ENCODE measurements around the gene NPL. TPM values are rescaled to one million over a fixed set of nuclear protein-coding genes. Genes with fewer than 3 reads are reported as not detected.
A peak's percentile ranks its signal among the peaks of the same experiment; 100 is the strongest.

Gene NPL
- total RNA-seq, 2 donors from 2014 or later = 5.8 to 8.7 TPM

DNA sequence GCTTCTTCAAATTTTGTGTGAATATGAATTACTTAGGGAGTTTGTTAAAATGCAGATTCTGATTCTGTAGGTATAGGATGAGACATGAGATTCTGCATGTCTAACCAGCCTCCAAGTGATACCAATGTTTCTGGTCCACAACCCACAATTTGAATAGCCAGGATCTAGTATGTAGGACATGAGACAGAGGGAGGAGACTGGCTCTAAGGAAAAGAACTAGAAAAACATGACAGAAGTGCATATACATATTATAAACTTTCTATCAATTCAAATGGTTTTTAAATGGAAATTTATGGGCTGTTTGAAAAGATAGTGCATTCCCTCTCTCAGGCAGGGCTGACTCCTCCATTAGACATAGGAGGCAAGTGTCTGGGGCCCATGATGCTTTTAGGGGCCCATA, 33.9 kb upstream of the NPL start:
- Mint-ChIP-seq H3K27ac (no peak overlapping the region), H3K9me3 (no peaks in the 10 kb centered on the region), H3K36me3 (ENCODE audit: low read depth) (no peaks in the 10 kb centered on the region), H3K4me1 (peaks cover 4% of the 10 kb centered on the region), H3K27me3 (ENCODE audit: insufficient read depth) (peaks cover 4% of the 10 kb centered on the region), H3K4me3 (no peak overlapping the region)
- DNase-seq = no peak
- Histone ChIP-seq H3K4me3 (ENCODE audit: low read length) (no peak overlapping the region), H3K9me3 (ENCODE audit: control insufficient read depth, low read length) (no peaks in the 10 kb centered on the region), H3K4me1 (ENCODE audit: control insufficient read depth, insufficient read depth, low read length) (peaks cover 5% of the 10 kb centered on the region), H3K27me3 (ENCODE audit: control insufficient read depth, insufficient read depth, low read length, poor library complexity, severe bottlenecking) (no peaks in the 10 kb centered on the region), H3K27ac (ENCODE audit: low read depth, low read length) (no peak overlapping the region), H3K9ac (ENCODE audit: extremely low read depth, low read length, poor library complexity, severe bottlenecking) (no peak overlapping the region), H3K36me3 (ENCODE audit: control insufficient read depth, insufficient read depth, low read length) (no peaks in the 10 kb centered on the region)
- TF ChIP-seq, protein P1, sequence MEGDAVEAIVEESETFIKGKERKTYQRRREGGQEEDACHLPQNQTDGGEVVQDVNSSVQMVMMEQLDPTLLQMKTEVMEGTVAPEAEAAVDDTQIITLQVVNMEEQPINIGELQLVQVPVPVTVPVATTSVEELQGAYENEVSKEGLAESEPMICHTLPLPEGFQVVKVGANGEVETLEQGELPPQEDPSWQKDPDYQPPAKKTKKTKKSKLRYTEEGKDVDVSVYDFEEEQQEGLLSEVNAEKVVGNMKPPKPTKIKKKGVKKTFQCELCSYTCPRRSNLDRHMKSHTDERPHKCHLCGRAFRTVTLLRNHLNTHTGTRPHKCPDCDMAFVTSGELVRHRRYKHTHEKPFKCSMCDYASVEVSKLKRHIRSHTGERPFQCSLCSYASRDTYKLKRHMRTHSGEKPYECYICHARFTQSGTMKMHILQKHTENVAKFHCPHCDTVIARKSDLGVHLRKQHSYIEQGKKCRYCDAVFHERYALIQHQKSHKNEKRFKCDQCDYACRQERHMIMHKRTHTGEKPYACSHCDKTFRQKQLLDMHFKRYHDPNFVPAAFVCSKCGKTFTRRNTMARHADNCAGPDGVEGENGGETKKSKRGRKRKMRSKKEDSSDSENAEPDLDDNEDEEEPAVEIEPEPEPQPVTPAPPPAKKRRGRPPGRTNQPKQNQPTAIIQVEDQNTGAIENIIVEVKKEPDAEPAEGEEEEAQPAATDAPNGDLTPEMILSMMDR (conservative IDR thresholded peaks at IDR 0.05) = no peak

DNA sequence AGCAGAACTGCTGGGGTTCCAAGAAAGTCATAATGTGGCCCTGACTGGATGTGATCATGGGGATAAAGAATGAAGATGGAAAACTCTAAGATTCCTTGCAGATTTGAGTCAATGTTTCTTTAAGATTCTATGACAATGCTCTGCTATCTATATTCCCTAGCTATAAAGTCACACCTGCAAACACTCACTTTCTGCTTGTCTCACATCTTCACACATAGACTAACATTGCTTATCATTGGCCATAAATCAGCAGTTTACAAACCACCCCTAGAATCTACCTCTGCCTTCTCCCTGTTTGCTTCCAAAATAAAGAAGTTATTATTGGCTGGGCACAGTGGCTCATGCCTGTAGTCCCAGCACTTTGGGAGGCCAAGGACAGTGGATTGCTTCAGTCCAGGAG, 33.1 kb upstream of the NPL start:
- H3K4me3 ChIP-seq (ENCODE audit: low read length) = no peak overlapping the region
- H3K36me3 ChIP-seq (ENCODE audit: control insufficient read depth, insufficient read depth, low read length) = no peaks in the 10 kb centered on the region
- Mint-ChIP-seq H3K27ac (no peak overlapping the region), H3K4me3 (no peak overlapping the region), H3K4me1 (peaks cover 4% of the 10 kb centered on the region), H3K9me3 (peaks cover 4% of the 10 kb centered on the region), H3K36me3 (ENCODE audit: low read depth) (no peaks in the 10 kb centered on the region), H3K27me3 (ENCODE audit: insufficient read depth) (peaks cover 2% of the 10 kb centered on the region)
- H3K9me3 ChIP-seq (ENCODE audit: control insufficient read depth, low read length) = peaks cover 7% of the 10 kb centered on the region
- H3K27me3 ChIP-seq (ENCODE audit: control insufficient read depth, insufficient read depth, low read length, poor library complexity, severe bottlenecking) = no peaks in the 10 kb centered on the region
- DNase-seq = no peak
- no peak overlapping the region for H3K27ac ChIP-seq (ENCODE audit: low read depth, low read length)
- TF ChIP-seq, protein P1 (conservative IDR thresholded peaks at IDR 0.05) = no peak
- peaks cover 5% of the 10 kb centered on the region for H3K4me1 ChIP-seq (ENCODE audit: control insufficient read depth, insufficient read depth, low read length)
- H3K9ac ChIP-seq (ENCODE audit: extremely low read depth, low read length, poor library complexity, severe bottlenecking) = no peak overlapping the region

DNA sequence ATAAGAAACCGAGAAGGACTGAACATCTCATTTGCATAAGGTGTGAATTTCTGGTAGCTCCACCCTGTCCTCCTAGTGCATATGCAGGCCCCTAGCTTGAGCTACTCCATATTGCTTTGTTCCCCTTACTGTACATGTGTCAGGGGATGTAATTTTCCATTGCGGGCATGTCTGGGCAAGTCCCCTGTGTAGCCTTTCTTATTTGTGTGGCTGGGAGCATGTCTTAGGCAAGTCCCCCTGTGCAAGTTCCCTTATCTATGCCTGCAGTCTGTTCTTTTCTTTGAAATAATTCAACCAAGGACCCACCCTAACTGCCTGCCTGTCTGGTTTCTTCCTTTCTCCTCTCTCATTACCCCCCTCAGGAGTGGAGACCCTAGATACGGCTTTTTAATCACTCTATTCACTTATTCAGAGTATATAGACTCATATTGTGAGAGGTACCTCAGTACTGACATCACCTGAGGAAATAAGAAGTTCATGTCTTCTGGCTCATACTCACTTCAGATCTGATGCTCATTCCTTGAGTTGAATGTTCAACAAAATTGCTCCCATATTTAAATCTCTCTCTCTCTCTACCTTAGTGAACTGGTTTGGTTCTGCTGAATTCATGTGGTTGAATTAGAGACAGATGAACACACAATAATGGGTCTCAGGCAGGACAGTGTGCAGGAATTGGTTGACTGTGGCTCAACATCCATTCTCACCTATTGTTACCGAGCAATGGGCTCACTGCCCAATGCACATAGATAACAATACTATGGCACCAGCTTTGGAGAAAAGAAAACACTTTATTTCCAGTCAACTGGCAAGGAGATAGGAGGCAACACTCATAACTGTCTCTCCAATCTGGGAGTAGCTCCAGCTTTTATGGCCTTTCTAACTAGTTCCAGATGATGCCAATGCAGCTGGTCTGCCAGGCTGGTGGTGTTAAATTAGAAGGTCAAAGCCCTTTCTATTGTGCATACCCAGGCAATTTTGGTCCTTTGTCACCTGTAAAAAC, 27.9 kb upstream of the NPL start:
- Histone ChIP-seq H3K27me3 (ENCODE audit: control insufficient read depth, insufficient read depth, low read length, poor library complexity, severe bottlenecking) (no peaks in the 10 kb centered on the region), H3K9me3 (ENCODE audit: control insufficient read depth, low read length) (peaks cover 15% of the 10 kb centered on the region), H3K36me3 (ENCODE audit: control insufficient read depth, insufficient read depth, low read length) (no peaks in the 10 kb centered on the region), H3K4me1 (ENCODE audit: control insufficient read depth, insufficient read depth, low read length) (no peaks in the 10 kb centered on the region), H3K4me3 (ENCODE audit: low read length) (peak overlapping the region; percentile 54), H3K27ac (ENCODE audit: low read depth, low read length) (no peak overlapping the region), H3K9ac (ENCODE audit: extremely low read depth, low read length, poor library complexity, severe bottlenecking) (no peak overlapping the region)
- TF ChIP-seq, protein P1 (conservative IDR thresholded peaks at IDR 0.05) = no peak
- no peak for DNase-seq
- peaks cover 6% of the 10 kb centered on the region for H3K4me1 Mint-ChIP-seq
- H3K27me3 Mint-ChIP-seq (ENCODE audit: insufficient read depth) = peaks cover 3% of the 10 kb centered on the region
- no peak overlapping the region for H3K27ac Mint-ChIP-seq
- WGBS, 2 experiments (ENCODE audit: insufficient coverage in 1 of 2, insufficient read length in 1 of 2) = 86 to 87% methylated on average over 1 to 4 of the region's 4 CpGs
- no peaks in the 10 kb centered on the region for H3K36me3 Mint-ChIP-seq (ENCODE audit: low read depth)
- H3K9me3 Mint-ChIP-seq = peaks cover 9% of the 10 kb centered on the region
- no peak overlapping the region for H3K4me3 Mint-ChIP-seq
